Neural cell (in vitro differentiated cells): ENCODE data around the gene ANKS1B. TPM values are rescaled to one million over a fixed set of nuclear protein-coding genes. Genes with fewer than 3 reads are reported as not detected.
"Not testable (repeated sequence)": the region's sequence is repeated elsewhere in the genome, so short reads cannot be mapped to it uniquely, and the experiment has no call there.

ENCODE experiments used
- H2AFZ ChIP-seq: fragments of 200-600, 300-800 bp; sonication (generic), shearing (Covaris generic); 2 replicates; pipeline ENCODE4 v1.6.0; 2014; ENCODE audit warnings: low read depth, mild to moderate bottlenecking, antibody characterized with exemption, low read length, moderate library complexity
- H3F3A ChIP-seq: fragments of 200-600 bp; shearing (Covaris generic); 2 replicates; pipeline ENCODE4 v1.6.1; 2016; ENCODE audit warnings: mild to moderate bottlenecking, moderate library complexity, mixed read lengths, antibody characterized with exemption, low read length; ENCODE audit not compliant: insufficient read depth, poor library complexity, severe bottlenecking
- H3K27ac ChIP-seq: fragments of 200-600, 300-800 bp; sonication (generic), shearing (Covaris generic); 2 replicates; pipeline ENCODE4 v1.5.1; 2014; ENCODE audit warnings: mild to moderate bottlenecking, low read length, moderate library complexity
- H3K27me3 ChIP-seq: fragments of 300-800, 200-600 bp; sonication (generic), shearing (Covaris generic); 2 replicates; pipeline ENCODE4 v1.6.0; 2014; ENCODE audit warnings: mild to moderate bottlenecking, low read depth, low read length, moderate library complexity; ENCODE audit not compliant: insufficient read depth
- H3K36me3 ChIP-seq: fragments of 300-800, 200-600 bp; sonication (generic), shearing (Covaris generic); 2 replicates; pipeline ENCODE4 v1.5.1; 2014; ENCODE audit warnings: mild to moderate bottlenecking, antibody characterized with exemption, low read length, moderate library complexity; ENCODE audit not compliant: insufficient read depth
- H3K4me2 ChIP-seq: fragments of 300-800, 200-600 bp; sonication (generic), shearing (Covaris generic); 2 replicates; pipeline ENCODE4 v1.6.0; 2014; ENCODE audit warnings: mild to moderate bottlenecking, low read length
- H3K4me3 ChIP-seq: fragments of 300-800, 200-600 bp; sonication (generic), shearing (Covaris generic); 2 replicates; pipeline ENCODE4 v1.5.1; 2014; ENCODE audit warnings: mild to moderate bottlenecking, low read length, moderate library complexity
- H3K79me2 ChIP-seq: fragments of 200-600 bp; shearing (Covaris generic); replicated peaks from 2 replicates; pipeline ENCODE4 v1.6.0; 2014; ENCODE audit warnings: mild to moderate bottlenecking, low read length, moderate library complexity; ENCODE audit not compliant: insufficient read depth
- H3K9ac ChIP-seq: fragments of 300-800, 200-600 bp; sonication (generic), shearing (Covaris generic); 2 replicates; pipeline ENCODE4 v1.6.1; 2016; ENCODE audit warnings: mild to moderate bottlenecking, low read length, mixed read lengths
- H3K9me2 ChIP-seq: fragments of 200-600 bp; shearing (Covaris generic); 2 replicates; pipeline ENCODE4 v1.6.1; 2016; ENCODE audit warnings: mild to moderate bottlenecking, low read length, mixed read lengths; ENCODE audit not compliant: insufficient read depth
- H3K9me3 ChIP-seq: fragments of 200-600, 300-800 bp; sonication (generic), shearing (Covaris generic); 2 replicates; pipeline ENCODE4 v1.6.1; 2016; ENCODE audit warnings: mild to moderate bottlenecking, mixed run types, low read length, moderate library complexity, mixed read lengths
- H4K20me1 ChIP-seq: fragments of 200-600 bp; shearing (Covaris generic); 2 replicates; pipeline ENCODE4 v1.6.1; 2016; ENCODE audit warnings: mild to moderate bottlenecking, mixed run types; ENCODE audit not compliant: insufficient read depth
- CTCF ChIP-seq: fragments of 450-650 bp; IDR thresholded peaks from 2 replicates; pipeline ENCODE4 v1.5.1; 2014; ENCODE audit warnings: antibody characterized with exemption, mild to moderate bottlenecking, moderate library complexity; ENCODE audit not compliant: poor library complexity, severe bottlenecking
- EP300 ChIP-seq: fragments of 450-650 bp; conservative IDR thresholded peaks from 2 replicates; pipeline ENCODE4 v1.6.1; 2014; ENCODE audit warnings: antibody characterized with exemption, mild to moderate bottlenecking, moderate library complexity; ENCODE audit not compliant: poor library complexity, severe bottlenecking
- EZH2 ChIP-seq: fragments of 200-600, 300-800 bp; shearing (Covaris generic), sonication (generic); IDR thresholded peaks from 2 replicates; pipeline ENCODE4 v1.6.1; 2014; ENCODE audit warnings: antibody characterized with exemption, low read length, borderline replicate concordance, mild to moderate bottlenecking; ENCODE audit not compliant: insufficient read depth, poor library complexity, severe bottlenecking
- MXI1 ChIP-seq: fragments of 450-650 bp; conservative IDR thresholded peaks from 2 replicates; pipeline ENCODE4 v1.6.1; 2014; ENCODE audit warnings: antibody characterized with exemption, mild to moderate bottlenecking; ENCODE audit not compliant: poor library complexity, severe bottlenecking
- POLR2AphosphoS5 ChIP-seq: IDR thresholded peaks from 2 replicates; pipeline ENCODE4 v1.6.1; 2012
- RAD21 ChIP-seq: fragments of 450-650 bp; conservative IDR thresholded peaks from 2 replicates; pipeline ENCODE4 v1.6.1; 2014; ENCODE audit warnings: antibody characterized with exemption, mild to moderate bottlenecking, moderate library complexity
- REST ChIP-seq: IDR thresholded peaks from 2 replicates; pipeline ENCODE4 v1.6.1; 2012; ENCODE audit warnings: borderline replicate concordance
- SMC3 ChIP-seq: fragments of 450-650 bp; conservative IDR thresholded peaks from 2 replicates; pipeline ENCODE4 v1.6.1; 2014; ENCODE audit warnings: antibody characterized with exemption, mild to moderate bottlenecking, moderate library complexity; ENCODE audit not compliant: poor library complexity
- TAF1 ChIP-seq: IDR thresholded peaks from 2 replicates; pipeline ENCODE4 v1.6.1; 2012; ENCODE audit warnings: low read depth
- polyA plus RNA-seq: library from polyadenylated mRNA; depleted of rRNA; stranded (reverse); fragments of >200 nt; gene quantifications from 2 replicates; pipeline ENCODE4 v1.2.3, GENCODE V29; 2014

Gene ANKS1B
- polyA plus RNA-seq, 1 donor from 2014 or later, result 65.6 TPM

- H2AFZ ChIP-seq, result no peak overlapping the region
- H3F3A ChIP-seq, result no peaks in the 10 kb centered on the region
- TF ChIP-seq REST, result no peak
- TF ChIP-seq EP300, result no peak
- H3K4me3 ChIP-seq, result no peak overlapping the region
- H3K9ac ChIP-seq, result no peak overlapping the region
- no peaks in the 10 kb centered on the region for H3K9me3 ChIP-seq
- no peaks in the 10 kb centered on the region for H3K9me2 ChIP-seq
- no peak overlapping the region for H3K27ac ChIP-seq
- no peaks in the 10 kb centered on the region for H3K27me3 ChIP-seq
- H3K36me3 ChIP-seq, result no peaks in the 10 kb centered on the region
- H4K20me1 ChIP-seq, result no peaks in the 10 kb centered on the region
- no peaks in the 10 kb centered on the region for H3K79me2 ChIP-seq
- no peak overlapping the region for H3K4me2 ChIP-seq
These were observed 735.2 kb downstream of the ANKS1B start for GRCh38 chr12:99249543-99249942.

GRCh38 chr12:99237907-99238538 is 746.7 kb downstream of the ANKS1B start:
- H2AFZ ChIP-seq, H3K79me2 ChIP-seq, H3K9ac ChIP-seq, H3K27me3 ChIP-seq, H3K36me3 ChIP-seq, H3K9me3 ChIP-seq, H3F3A ChIP-seq, H3K4me3 ChIP-seq, H4K20me1 ChIP-seq, H3K27ac ChIP-seq, H3K9me2 ChIP-seq, H3K4me2 ChIP-seq: not testable (repeated sequence)

- H3K9ac ChIP-seq, result no peak overlapping the region
- no peak overlapping the region for H3K4me3 ChIP-seq
- H3K9me2 ChIP-seq, result no peaks in the 10 kb centered on the region
- no peak overlapping the region for H3K27ac ChIP-seq
- H2AFZ ChIP-seq, result no peak overlapping the region
- H3F3A ChIP-seq, result no peaks in the 10 kb centered on the region
- no peaks in the 10 kb centered on the region for H4K20me1 ChIP-seq
- no peaks in the 10 kb centered on the region for H3K79me2 ChIP-seq
- H3K4me2 ChIP-seq, result no peak overlapping the region
- H3K27me3 ChIP-seq, result no peaks in the 10 kb centered on the region
- no peak for TF ChIP-seq TAF1
- no peak for TF ChIP-seq RAD21
- TF ChIP-seq EP300, result no peak
- no peak for TF ChIP-seq POLR2AphosphoS5
- no peak for TF ChIP-seq MXI1
- TF ChIP-seq REST, result no peak
- TF ChIP-seq SMC3, result no peak
- TF ChIP-seq EZH2, result no peak
- TF ChIP-seq CTCF, result no peak
- no peaks in the 10 kb centered on the region for H3K36me3 ChIP-seq
- H3K9me3 ChIP-seq, result no peaks in the 10 kb centered on the region
These were observed 749.4 kb downstream of the ANKS1B start for GRCh38 chr12:99235381-99235780.
